C4-2B (cell line): Measurements from ENCODE around the gene CCDC57.

ENCODE experiments used
- ZFX ChIP-seq: fragments of 450-650 bp; IDR thresholded peaks from 2 replicates; pipeline ENCODE4 v1.6.1; 2017
- TF ChIP-seq, protein P1 (sequence below): fragments of 450-650 bp; conservative IDR thresholded peaks from 2 replicates; pipeline ENCODE4 v1.5.1; 2017; ENCODE audit warnings: mild to moderate bottlenecking

GRCh38 chr17:82164853-82165252 lies 47.8 kb downstream of the CCDC57 start:
- TF ChIP-seq, protein P1, sequence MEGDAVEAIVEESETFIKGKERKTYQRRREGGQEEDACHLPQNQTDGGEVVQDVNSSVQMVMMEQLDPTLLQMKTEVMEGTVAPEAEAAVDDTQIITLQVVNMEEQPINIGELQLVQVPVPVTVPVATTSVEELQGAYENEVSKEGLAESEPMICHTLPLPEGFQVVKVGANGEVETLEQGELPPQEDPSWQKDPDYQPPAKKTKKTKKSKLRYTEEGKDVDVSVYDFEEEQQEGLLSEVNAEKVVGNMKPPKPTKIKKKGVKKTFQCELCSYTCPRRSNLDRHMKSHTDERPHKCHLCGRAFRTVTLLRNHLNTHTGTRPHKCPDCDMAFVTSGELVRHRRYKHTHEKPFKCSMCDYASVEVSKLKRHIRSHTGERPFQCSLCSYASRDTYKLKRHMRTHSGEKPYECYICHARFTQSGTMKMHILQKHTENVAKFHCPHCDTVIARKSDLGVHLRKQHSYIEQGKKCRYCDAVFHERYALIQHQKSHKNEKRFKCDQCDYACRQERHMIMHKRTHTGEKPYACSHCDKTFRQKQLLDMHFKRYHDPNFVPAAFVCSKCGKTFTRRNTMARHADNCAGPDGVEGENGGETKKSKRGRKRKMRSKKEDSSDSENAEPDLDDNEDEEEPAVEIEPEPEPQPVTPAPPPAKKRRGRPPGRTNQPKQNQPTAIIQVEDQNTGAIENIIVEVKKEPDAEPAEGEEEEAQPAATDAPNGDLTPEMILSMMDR: no peak
- TF ChIP-seq ZFX: no peak
